ENCODE measurements around the gene NUDT19.
A peak's percentile ranks its signal among the peaks of the same experiment; 100 is the strongest.

The NUDT19 gene

GRCh38 chr19:32682317-32682716 is 9.3 kb upstream of the NUDT19 start:
- no peaks in the 10 kb centered on the region; a peak in 2 of 3 replicates for H3K36me3 ChIP-seq (ENCODE audit: control insufficient read depth in 2 of 2, insufficient read depth in 1 of 2, low read length in 2 of 2)
- H3K4me3 ChIP-seq (ENCODE audit: low read depth, low read length): no peak overlapping the region
- no peak overlapping the region for H3K27ac ChIP-seq (ENCODE audit: extremely low read depth, low read depth, low read length)
- H3K9me3 ChIP-seq (ENCODE audit: control insufficient read depth, insufficient read depth, low read depth, low read length): no peaks in the 10 kb centered on the region
- peaks cover 3% of the 10 kb centered on the region; the same call in 1 of the 2 replicates for H3K4me1 ChIP-seq (ENCODE audit: control insufficient read depth, insufficient read depth, low read length)
- POLR2A ChIA-PET: interaction anchor here (0.8 to 2.6 kb wide), 2 partner anchors 9 to 260 kb away, joined by 3 to 20 read pairs; partner anchors contain the start of gene NUDT19
- CTCF ChIA-PET: interaction anchor here (0.6 to 1.0 kb wide), 4 partner anchors 9 to 395 kb away, joined by 3 to 5 read pairs (median 3); partner anchors contain the start of gene NUDT19
- TF ChIP-seq ZNF174 (tag by site-specific recombination; IDR thresholded peaks at IDR 0.05) (0 out of 2 replicates have a peak, but pooled peaks have one; percentile 2), MEIS1 (CRISPR knock-in tag; IDR thresholded peaks at IDR 0.05; ENCODE audit: borderline replicate concordance) (no peak), KLF9 (tag by site-specific recombination; IDR thresholded peaks at IDR 0.05; ENCODE audit: low read depth) (no peak)

DNA sequence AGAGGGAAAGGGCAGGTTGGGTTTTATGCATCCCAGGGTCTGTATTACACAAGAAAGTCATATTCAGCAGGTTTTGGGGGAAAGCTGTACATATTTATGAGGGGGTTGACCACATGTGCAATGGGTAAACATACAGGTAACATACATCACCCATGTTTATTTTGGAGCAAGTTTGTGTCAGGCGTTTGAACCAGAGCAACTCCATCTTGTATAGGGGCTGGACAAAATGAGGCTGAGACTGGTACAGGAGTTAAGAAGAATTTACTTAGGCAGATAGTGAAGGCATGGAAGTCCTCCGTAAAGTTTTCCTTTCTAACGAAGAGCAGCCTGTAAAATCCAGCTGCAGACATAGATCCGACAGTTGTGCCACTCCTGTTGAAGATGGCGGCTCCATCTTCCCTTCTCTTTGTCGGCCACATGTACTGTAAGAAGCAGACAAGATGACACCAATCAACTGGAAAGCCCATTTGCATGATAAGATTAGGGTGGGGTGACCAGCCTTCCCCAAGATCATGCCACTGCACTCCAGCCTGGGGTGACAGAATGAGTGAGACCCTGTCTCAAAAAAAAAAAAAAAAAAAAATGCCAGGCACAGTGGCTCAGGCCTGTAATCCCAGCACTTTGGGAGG is 4.7 kb upstream of the NUDT19 start:
- TF ChIP-seq ZNF585B (tag by site-specific recombination; IDR thresholded peaks at IDR 0.05) (0 out of 2 replicates have a peak, but pooled peaks have one; percentile 9), KLF16 (tag by site-specific recombination; IDR thresholded peaks at IDR 0.05) (no peak), ZNF660 (tag by site-specific recombination; IDR thresholded peaks at IDR 0.05) (no peak)
- Histone ChIP-seq H3K36me3 (ENCODE audit: control insufficient read depth in 2 of 2, insufficient read depth in 1 of 2, low read length in 2 of 2) (no peaks in the 10 kb centered on the region; a peak in 1 of 3 replicates), H3K4me1 (ENCODE audit: control insufficient read depth, insufficient read depth, low read length) (peaks cover 17% of the 10 kb centered on the region), H3K9me3 (ENCODE audit: control insufficient read depth, insufficient read depth, low read depth, low read length) (no peaks in the 10 kb centered on the region), H3K4me3 (ENCODE audit: low read depth, low read length) (no peak overlapping the region), H3K27ac (ENCODE audit: extremely low read depth, low read depth, low read length) (no peak overlapping the region)
- CTCF ChIA-PET: interaction anchor here (0.5 to 2.4 kb wide), 2 partner anchors 9 to 291 kb away, joined by 3 to 15 read pairs; no protein-coding TSS in a partner anchor
- POLR2A ChIA-PET: no interaction called here

DNA sequence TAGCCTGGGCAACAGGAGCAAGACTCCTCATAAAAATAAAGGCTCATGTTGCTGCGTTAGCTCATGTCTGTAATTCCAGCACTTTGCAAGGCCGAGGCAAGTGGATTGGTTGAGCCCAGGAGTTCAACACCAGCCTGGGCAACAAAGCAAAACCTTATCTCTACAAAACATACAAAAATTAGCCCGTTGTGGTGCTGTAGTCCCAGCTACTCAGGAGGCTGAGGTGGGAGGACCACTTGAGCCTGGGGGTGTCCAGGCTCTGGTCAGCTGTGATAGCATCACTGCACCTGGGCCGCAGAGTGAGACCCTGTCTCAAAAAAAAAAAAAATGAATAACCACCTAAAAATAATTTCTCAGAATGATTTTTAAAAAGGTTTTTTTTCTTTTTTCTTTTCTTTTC is 3.9 kb upstream of the NUDT19 start:
- TF ChIP-seq ZNF335 (tag by site-specific recombination; conservative IDR thresholded peaks at IDR 0.05) (no peak), ZNF639 (tag by site-specific recombination; IDR thresholded peaks at IDR 0.05) (no peak)
- Histone ChIP-seq H3K9me3 (ENCODE audit: control insufficient read depth, insufficient read depth, low read depth, low read length) (no peaks in the 10 kb centered on the region), H3K4me3 (ENCODE audit: low read depth, low read length) (no peak overlapping the region), H3K27ac (ENCODE audit: extremely low read depth, low read depth, low read length) (no peak overlapping the region), H3K4me1 (ENCODE audit: control insufficient read depth, insufficient read depth, low read length) (peaks cover 17% of the 10 kb centered on the region), H3K36me3 (ENCODE audit: control insufficient read depth in 2 of 2, insufficient read depth in 1 of 2, low read length in 2 of 2) (peaks cover 0 to 2% of the 10 kb centered on the region in 2 experiments; a peak in 2 of 3 replicates)
- POLR2A ChIA-PET: interaction anchor here (0.7 kb wide), 1 partner anchor 13 kb away, joined by 3 read pairs; no protein-coding TSS in a partner anchor
- CTCF ChIA-PET: interaction anchor here (0.5 to 2.4 kb wide), 3 partner anchors 10 to 548 kb away, joined by 3 to 15 read pairs (median 4); no protein-coding TSS in a partner anchor

DNA sequence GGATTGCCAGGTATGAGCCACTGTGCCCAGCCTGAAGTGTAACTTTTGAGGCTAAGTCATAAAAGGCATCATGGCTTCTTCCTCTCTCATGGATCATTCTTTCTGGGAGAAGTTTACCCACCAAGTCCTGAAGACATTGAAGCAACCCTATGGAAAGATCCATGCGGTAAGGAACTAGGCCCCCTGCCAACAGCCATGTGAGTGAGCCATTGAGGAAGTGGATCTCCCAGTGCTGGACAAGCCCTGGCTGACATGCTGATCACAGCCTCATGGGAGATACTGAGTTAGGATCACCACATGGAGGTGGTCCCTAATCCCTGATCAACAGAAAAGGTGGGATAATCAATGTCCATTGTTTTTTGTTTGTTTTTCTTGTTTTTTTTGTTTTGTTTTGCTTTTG is 3.3 kb upstream of the NUDT19 start:
- ChIA-PET POLR2A (interaction anchor here (0.7 kb wide), 1 partner anchor 12 kb away, joined by 3 read pairs; no protein-coding TSS in a partner anchor), CTCF (interaction anchor here (2.4 kb wide), 1 partner anchor 11 kb away, joined by 15 read pairs; no protein-coding TSS in a partner anchor)
- H3K27ac ChIP-seq (ENCODE audit: extremely low read depth, low read depth, low read length): no peak overlapping the region
- TF ChIP-seq IKZF3 (tag by site-specific recombination; IDR thresholded peaks at IDR 0.05) (peak; percentile 65), ZNF555 (tag by site-specific recombination; conservative IDR thresholded peaks at IDR 0.05) (no peak)
- peaks cover 4 to 8% of the 10 kb centered on the region in 2 experiments; a peak in 2 of 3 replicates for H3K36me3 ChIP-seq (ENCODE audit: control insufficient read depth in 2 of 2, insufficient read depth in 1 of 2, low read length in 2 of 2)
- peaks cover 22% of the 10 kb centered on the region for H3K4me1 ChIP-seq (ENCODE audit: control insufficient read depth, insufficient read depth, low read length)
- H3K9me3 ChIP-seq (ENCODE audit: control insufficient read depth, insufficient read depth, low read depth, low read length): no peaks in the 10 kb centered on the region
- no peak overlapping the region for H3K4me3 ChIP-seq (ENCODE audit: low read depth, low read length)

Measured in HEK293 (cell line).